CD14-positive monocyte (primary cell): ENCODE data around the gene PITPNM2. TPM values are rescaled to one million over a fixed set of nuclear protein-coding genes. Genes with fewer than 3 reads are reported as not detected.

Experiments
- DNase-seq, 3 donors: peaks; one replicate each; pipeline ENCODE4 v3.0.0-alpha.2; 2011 to 2022
- H2AFZ ChIP-seq: 2 replicates; pipeline ENCODE4 v1.6.0; 2012; ENCODE audit warnings: mild to moderate bottlenecking, low read depth, low read length, inconsistent platforms; ENCODE audit not compliant: insufficient read depth, poor library complexity, severe bottlenecking
- H3K27ac ChIP-seq, 2 donors: 1 replicate in 1 of 2; 2 replicates in 1 of 2; pipeline ENCODE4 v1.5.1; 2012 to 2013; ENCODE audit warnings: low read length in 2 of 2, control low read depth in 1 of 2, inconsistent platforms in 1 of 2, low read depth in 1 of 2, mild to moderate bottlenecking in 1 of 2
- H3K27me3 ChIP-seq, 2 donors: one replicate each; pipeline versions ENCODE4 v1.6.0 to v1.6.1; 2011 to 2013; ENCODE audit warnings: low read length in 2 of 2; ENCODE audit not compliant: control insufficient read depth in 2 of 2, insufficient read depth in 2 of 2
- H3K36me3 ChIP-seq, 2 donors: replicated peaks in 1 of 2; 1 replicate in 1 of 2; 2 replicates in 1 of 2; pipeline versions ENCODE4 v1.5.1 to v1.6.1; 2012 to 2013; ENCODE audit warnings: low read length in 2 of 2, control low read depth in 1 of 2, inconsistent platforms in 1 of 2, mild to moderate bottlenecking in 1 of 2; ENCODE audit not compliant: insufficient read depth in 2 of 2, control insufficient read depth in 1 of 2
- H3K4me1 ChIP-seq, 2 donors: 1 replicate in 1 of 2; 2 replicates in 1 of 2; pipeline versions ENCODE4 v1.5.1 to v1.6.1; 2012 to 2013; ENCODE audit warnings: low read length in 2 of 2, control low read depth in 1 of 2, inconsistent platforms in 1 of 2, mild to moderate bottlenecking in 1 of 2, moderate library complexity in 1 of 2; ENCODE audit not compliant: insufficient read depth in 2 of 2, control insufficient read depth in 1 of 2
- H3K4me2 ChIP-seq: replicated peaks from 2 replicates; pipeline ENCODE3; 2012; ENCODE audit warnings: low read length, moderate library complexity, mild to moderate bottlenecking; ENCODE audit not compliant: poor library complexity, severe bottlenecking; ENCODE audit errors: extremely low read depth
- H3K4me3 ChIP-seq, 3 experiments: fragments of 200-600 bp in 1 of 3; sonication (generic) in 1 of 3; replicated peaks in 1 of 3; 1 replicate in 2 of 3; 2 replicates in 1 of 3; pipeline ENCODE4 v1.5.1; 2011 to 2013; ENCODE audit warnings: low read length in 3 of 3, mild to moderate bottlenecking in 3 of 3, control low read depth in 2 of 3, low read depth in 2 of 3, inconsistent platforms in 1 of 3, moderate library complexity in 1 of 3
- H3K79me2 ChIP-seq: 2 replicates; pipeline ENCODE4 v1.6.0; 2012; ENCODE audit warnings: mild to moderate bottlenecking, control low read depth, inconsistent platforms, low read length, moderate library complexity; ENCODE audit not compliant: insufficient read depth
- H3K9ac ChIP-seq: 2 replicates; pipeline ENCODE4 v1.6.0; 2017; ENCODE audit warnings: low read length, mild to moderate bottlenecking; ENCODE audit not compliant: insufficient read depth, poor library complexity, severe bottlenecking
- H3K9me3 ChIP-seq, 2 donors: replicated peaks in 1 of 2; 1 replicate in 1 of 2; 2 replicates in 1 of 2; pipeline versions ENCODE4 v1.5.1 to v1.6.1; 2012 to 2013; ENCODE audit warnings: low read length in 2 of 2, control low read depth in 1 of 2; ENCODE audit not compliant: control insufficient read depth in 1 of 2, insufficient read depth in 1 of 2
- H4K20me1 ChIP-seq: 2 replicates; pipeline ENCODE4 v1.6.0; 2012; ENCODE audit warnings: mild to moderate bottlenecking, low read length, control low read depth, moderate library complexity; ENCODE audit not compliant: insufficient read depth
- H3K27ac Mint-ChIP-seq, 7 donors: one replicate each; pipeline ENCODE4 v1.8.0; 2020; ENCODE audit warnings: mild to moderate bottlenecking in 7 of 7, mixed read lengths in 7 of 7, moderate library complexity in 6 of 7, inconsistent platforms in 2 of 7
- H3K27me3 Mint-ChIP-seq, 3 donors: one replicate each; pipeline ENCODE4 v1.8.0; 2021 to 2022; ENCODE audit warnings: low read depth in 3 of 3, mild to moderate bottlenecking in 3 of 3, mixed read lengths in 3 of 3, moderate library complexity in 3 of 3, inconsistent platforms in 1 of 3
- H3K36me3 Mint-ChIP-seq, 2 donors: one replicate each; pipeline ENCODE4 v1.8.0; 2020; ENCODE audit warnings: mixed read lengths in 2 of 2, inconsistent platforms in 1 of 2, mild to moderate bottlenecking in 1 of 2
- H3K4me1 Mint-ChIP-seq: one replicate; pipeline ENCODE4 v1.8.0; 2020; ENCODE audit warnings: mild to moderate bottlenecking, mixed read lengths
- H3K4me3 Mint-ChIP-seq, 2 donors: one replicate each; pipeline ENCODE4 v1.8.0; 2020; ENCODE audit warnings: mild to moderate bottlenecking in 2 of 2, mixed read lengths in 2 of 2, moderate library complexity in 1 of 2
- H3K9me3 Mint-ChIP-seq, 7 donors: one replicate each; pipeline ENCODE4 v1.8.0; 2020 to 2022; ENCODE audit warnings: mixed read lengths in 7 of 7, mild to moderate bottlenecking in 6 of 7, moderate library complexity in 6 of 7, inconsistent platforms in 2 of 7
- WGBS: methylation state at CpG from one replicate; pipeline ENCODE4 v1.1.5; 2013; ENCODE audit warnings: missing lambda C conversion rate; ENCODE audit not compliant: insufficient coverage; 5-methylcytosine and 5-hydroxymethylcytosine counted together
- intact Hi-C, 2 donors: fragments of 100-400 bp; cut with micrococcal nuclease; formaldehyde crosslinking; loops; one replicate each; pipeline versions ENCODE4 v1.15.0 to v1.15.1; 2023
- polyA plus RNA-seq, 3 donors: library from polyadenylated mRNA; depleted of rRNA in 1 of 3; unstranded in 2 of 3; stranded (reverse) in 1 of 3; fragments of 300-500 nt in 2 of 3; fragments of >200 nt in 1 of 3; fragmentation: Illumina TruSeq in 2 of 3; gene quantifications; 1 replicate in 2 of 3; 2 replicates in 1 of 3; pipeline ENCODE4 v1.2.3, GENCODE V29; 2012 to 2021
- TF ChIP-seq, protein P1 (sequence below): fragments of 200-600 bp; IDR thresholded peaks from one replicate; pipeline ENCODE4 v1.8.0; 2022; ENCODE audit warnings: antibody characterized with exemption, mild to moderate bottlenecking

The PITPNM2 gene
- polyA plus RNA-seq, 3 donors, result 0.08 to 0.67 TPM; not detected in 1

DNA sequence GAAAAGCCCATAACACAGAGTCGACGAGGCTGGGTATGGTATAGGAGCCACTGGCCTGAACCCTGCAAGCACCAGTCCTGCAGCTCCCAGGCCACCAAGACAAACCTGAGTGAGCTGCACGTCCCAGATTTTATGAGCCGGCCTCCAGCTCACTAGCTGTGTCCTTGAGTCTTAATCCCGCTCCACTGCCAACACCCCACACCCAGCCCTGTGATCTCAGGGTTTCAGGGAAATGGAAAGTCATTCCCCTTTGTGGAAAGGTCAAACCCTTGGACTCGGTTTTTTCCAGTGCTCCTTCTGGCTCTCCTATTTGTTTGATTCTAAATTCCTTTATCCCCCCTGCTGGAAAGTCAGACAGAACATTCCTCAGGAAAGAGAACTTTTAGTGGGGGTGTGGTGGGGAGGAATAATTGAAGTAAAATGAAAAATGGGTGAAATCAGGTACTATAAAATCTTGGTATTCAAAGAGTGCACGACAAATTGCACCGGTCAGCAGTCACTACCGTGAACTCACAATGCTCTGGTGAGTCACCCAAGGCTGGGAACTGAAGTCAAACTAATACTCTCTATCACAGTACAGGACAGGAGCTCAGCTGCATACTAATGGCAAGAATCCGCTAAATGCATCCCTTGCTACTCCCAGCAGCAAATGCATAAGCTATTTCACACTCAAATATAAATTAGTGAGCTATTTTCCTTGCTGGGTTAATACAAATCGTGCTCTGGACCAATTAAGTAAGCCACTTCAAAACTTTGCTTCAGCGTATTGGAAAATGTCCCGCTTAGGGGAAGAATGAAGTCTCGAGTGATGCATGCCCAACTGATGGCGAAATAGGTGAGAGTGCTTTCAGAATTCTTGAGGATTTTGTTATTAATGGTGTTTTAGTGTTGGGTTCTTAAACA is 9.0 kb downstream of the PITPNM2 start:
- peaks cover 8 to 10% of the 10 kb centered on the region in 2 donors for H3K4me1 ChIP-seq
- peaks cover 0 to 2% (median 0%) of the 10 kb centered on the region in 7 donors for H3K9me3 Mint-ChIP-seq
- peaks cover 0 to 7% (median 3%) of the 10 kb centered on the region in 3 donors for H3K27me3 Mint-ChIP-seq
- no peak overlapping the region for H3K4me2 ChIP-seq
- no peak overlapping the region for H3K4me3 ChIP-seq
- H3K4me1 Mint-ChIP-seq, result peaks cover 17% of the 10 kb centered on the region
- H3K9me3 ChIP-seq, result no peaks in the 10 kb centered on the region
- H3K9ac ChIP-seq, result no peak overlapping the region
- TF ChIP-seq, protein P1, sequence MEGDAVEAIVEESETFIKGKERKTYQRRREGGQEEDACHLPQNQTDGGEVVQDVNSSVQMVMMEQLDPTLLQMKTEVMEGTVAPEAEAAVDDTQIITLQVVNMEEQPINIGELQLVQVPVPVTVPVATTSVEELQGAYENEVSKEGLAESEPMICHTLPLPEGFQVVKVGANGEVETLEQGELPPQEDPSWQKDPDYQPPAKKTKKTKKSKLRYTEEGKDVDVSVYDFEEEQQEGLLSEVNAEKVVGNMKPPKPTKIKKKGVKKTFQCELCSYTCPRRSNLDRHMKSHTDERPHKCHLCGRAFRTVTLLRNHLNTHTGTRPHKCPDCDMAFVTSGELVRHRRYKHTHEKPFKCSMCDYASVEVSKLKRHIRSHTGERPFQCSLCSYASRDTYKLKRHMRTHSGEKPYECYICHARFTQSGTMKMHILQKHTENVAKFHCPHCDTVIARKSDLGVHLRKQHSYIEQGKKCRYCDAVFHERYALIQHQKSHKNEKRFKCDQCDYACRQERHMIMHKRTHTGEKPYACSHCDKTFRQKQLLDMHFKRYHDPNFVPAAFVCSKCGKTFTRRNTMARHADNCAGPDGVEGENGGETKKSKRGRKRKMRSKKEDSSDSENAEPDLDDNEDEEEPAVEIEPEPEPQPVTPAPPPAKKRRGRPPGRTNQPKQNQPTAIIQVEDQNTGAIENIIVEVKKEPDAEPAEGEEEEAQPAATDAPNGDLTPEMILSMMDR, result no peak
- H3K4me3 Mint-ChIP-seq, result no peak overlapping the region
- intact Hi-C loops, result loop anchor here in 1 of 2 donors (10.0 kb wide), 1 partner anchor 97 kb away; no protein-coding TSS in a partner anchor
- H3K36me3 ChIP-seq, result no peaks in the 10 kb centered on the region
- no peak overlapping the region for H2AFZ ChIP-seq
- DNase-seq, result no peak
- H3K27ac Mint-ChIP-seq, result peak overlapping the region in 2 of 7 donors; percentile 12 to 19
- H4K20me1 ChIP-seq, result no peaks in the 10 kb centered on the region
- no peaks in the 10 kb centered on the region for H3K27me3 ChIP-seq
- H3K79me2 ChIP-seq, result no peaks in the 10 kb centered on the region
- 89% methylated on average over 6 of the region's 15 CpGs for WGBS
- no peak overlapping the region for H3K27ac ChIP-seq
- H3K36me3 Mint-ChIP-seq, result no peaks in the 10 kb centered on the region

DNA sequence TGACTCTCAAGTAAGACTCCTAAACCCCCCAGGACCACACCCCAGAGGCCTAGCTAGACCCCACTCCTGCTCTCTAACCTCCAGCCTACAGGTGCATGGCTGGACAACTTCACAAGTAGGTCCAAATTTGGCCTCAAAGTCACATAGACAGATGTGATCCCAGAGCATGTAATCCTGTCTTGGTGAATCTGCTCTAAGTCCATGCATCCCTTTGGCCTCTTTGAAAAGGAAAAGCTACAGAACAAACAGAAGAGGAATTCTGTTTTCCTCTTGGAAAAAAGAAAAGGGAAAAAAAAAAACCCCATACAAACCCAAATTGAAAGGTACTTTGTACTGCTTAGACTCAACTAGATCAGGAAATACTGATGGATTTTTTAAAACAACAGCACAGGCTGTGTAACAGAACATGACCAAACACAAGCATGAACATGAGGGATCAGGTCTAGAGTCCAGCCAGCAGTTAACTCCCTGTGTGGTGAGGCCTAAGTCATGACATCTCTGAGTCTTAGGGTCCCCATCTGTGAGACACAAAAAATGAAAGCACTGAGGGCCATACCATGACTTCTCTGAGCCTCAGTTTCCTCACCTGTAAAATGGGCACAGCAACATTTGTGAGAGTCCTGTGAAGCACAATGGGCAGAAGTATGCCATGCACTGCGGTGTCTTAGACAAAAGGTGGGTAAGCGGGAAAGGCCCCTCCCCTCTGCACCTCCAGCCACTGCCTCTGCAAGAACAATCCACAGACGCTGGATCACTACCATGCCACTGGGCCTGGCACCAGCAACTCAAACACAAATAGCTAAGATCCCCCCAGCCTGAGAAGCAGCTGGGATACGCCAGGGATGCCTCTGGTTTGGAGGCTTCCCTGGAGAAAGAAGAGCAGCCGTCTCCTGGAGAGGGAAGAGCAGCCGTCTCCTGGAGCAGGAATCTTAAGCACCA is 9.9 kb downstream of the PITPNM2 start:
- intact Hi-C loops, result loop anchor here in 1 of 2 donors (10.0 kb wide), 1 partner anchor 96 kb away; no protein-coding TSS in a partner anchor
- DNase-seq, result no peak

More for the DNA sequence above, 9.9 kb downstream of the PITPNM2 start:
- no peak overlapping the region for H3K4me3 Mint-ChIP-seq
- peaks cover 0 to 8% (median 3%) of the 10 kb centered on the region in 3 donors for H3K27me3 Mint-ChIP-seq
- no peaks in the 10 kb centered on the region for H3K36me3 ChIP-seq
- H3K9me3 ChIP-seq, result no peaks in the 10 kb centered on the region
- peaks cover 0 to 2% of the 10 kb centered on the region in 2 donors for H3K36me3 Mint-ChIP-seq
- H4K20me1 ChIP-seq, result no peaks in the 10 kb centered on the region
- H2AFZ ChIP-seq, result no peak overlapping the region
- no peaks in the 10 kb centered on the region for H3K27me3 ChIP-seq
- H3K9ac ChIP-seq, result no peak overlapping the region
- no peak overlapping the region for H3K27ac Mint-ChIP-seq
- peaks cover 0 to 2% (median 0%) of the 10 kb centered on the region in 7 donors for H3K9me3 Mint-ChIP-seq
- H3K4me3 ChIP-seq, result no peak overlapping the region
- H3K4me1 ChIP-seq, result peaks cover 8 to 10% of the 10 kb centered on the region in 2 donors
- H3K79me2 ChIP-seq, result no peaks in the 10 kb centered on the region
- 97% methylated on average over 5 of the region's 6 CpGs for whole genome bisulfite sequencing
- no peak overlapping the region for H3K4me2 ChIP-seq
- TF ChIP-seq, protein P1, result no peak
- no peak overlapping the region for H3K27ac ChIP-seq
- peaks cover 17% of the 10 kb centered on the region for H3K4me1 Mint-ChIP-seq
